Fibroblast of the aortic adventitia (primary cell): ENCODE data around the gene NPPA. TPM values are rescaled to one million over a fixed set of nuclear protein-coding genes. Genes with fewer than 3 reads are reported as not detected.

Experiments used
- DNase-seq: peaks from one replicate; pipeline ENCODE4 v3.0.0-alpha.2; 2010; ENCODE audit warnings: low read depth
- H3K4me3 ChIP-seq: 2 replicates; pipeline ENCODE4 v1.5.1; 2011; ENCODE audit warnings: low read depth, mild to moderate bottlenecking, control low read depth, low read length, moderate library complexity
- total RNA-seq: library from RNA; depleted of rRNA; stranded (reverse); fragments of >200 nt; gene quantifications from 2 replicates; pipeline ENCODE4 v1.2.3, GENCODE V29; 2012; ENCODE audit warnings: low replicate concordance
- TF ChIP-seq, protein P1 (sequence below): IDR thresholded peaks from 2 replicates; pipeline ENCODE4 v1.5.1; 2011; ENCODE audit warnings: mild to moderate bottlenecking, low read length, control low read depth, inconsistent platforms; ENCODE audit not compliant: insufficient read depth

NPPA gene
- total RNA-seq, 1 donor = not detected

DNA sequence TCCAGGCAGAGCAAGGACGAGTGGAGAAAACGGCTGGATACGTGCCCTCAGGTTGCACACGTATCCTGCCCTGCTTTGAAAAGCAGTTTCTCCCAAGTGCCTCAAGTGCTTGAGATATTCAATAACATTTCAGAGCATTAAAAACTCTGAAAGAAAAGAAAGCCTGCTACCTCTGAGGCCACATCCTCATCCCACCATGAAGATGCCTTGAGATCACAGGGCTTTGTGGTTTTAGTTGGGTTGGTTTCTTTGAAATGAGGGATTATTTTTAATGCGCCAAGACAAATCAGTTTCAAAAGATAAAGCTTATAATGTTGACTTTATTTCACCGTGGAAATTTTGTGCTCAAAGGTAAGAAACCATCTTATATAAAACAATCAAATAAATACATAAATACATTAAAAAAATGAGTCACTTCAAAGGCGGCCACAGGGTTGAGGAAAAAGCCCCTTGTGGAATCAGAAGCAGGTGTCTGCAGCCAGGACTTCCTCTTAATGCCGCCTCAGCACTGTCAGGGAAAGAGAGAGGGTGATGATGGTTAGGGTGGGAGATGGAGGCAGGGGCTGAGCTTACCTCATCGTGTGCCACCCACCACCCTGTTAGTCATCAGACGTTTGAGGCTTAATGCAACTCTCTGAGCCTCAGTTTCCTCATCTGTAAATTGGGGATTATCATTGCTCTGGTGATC is 9.7 kb upstream of the NPPA start:
- TF ChIP-seq, protein P1, sequence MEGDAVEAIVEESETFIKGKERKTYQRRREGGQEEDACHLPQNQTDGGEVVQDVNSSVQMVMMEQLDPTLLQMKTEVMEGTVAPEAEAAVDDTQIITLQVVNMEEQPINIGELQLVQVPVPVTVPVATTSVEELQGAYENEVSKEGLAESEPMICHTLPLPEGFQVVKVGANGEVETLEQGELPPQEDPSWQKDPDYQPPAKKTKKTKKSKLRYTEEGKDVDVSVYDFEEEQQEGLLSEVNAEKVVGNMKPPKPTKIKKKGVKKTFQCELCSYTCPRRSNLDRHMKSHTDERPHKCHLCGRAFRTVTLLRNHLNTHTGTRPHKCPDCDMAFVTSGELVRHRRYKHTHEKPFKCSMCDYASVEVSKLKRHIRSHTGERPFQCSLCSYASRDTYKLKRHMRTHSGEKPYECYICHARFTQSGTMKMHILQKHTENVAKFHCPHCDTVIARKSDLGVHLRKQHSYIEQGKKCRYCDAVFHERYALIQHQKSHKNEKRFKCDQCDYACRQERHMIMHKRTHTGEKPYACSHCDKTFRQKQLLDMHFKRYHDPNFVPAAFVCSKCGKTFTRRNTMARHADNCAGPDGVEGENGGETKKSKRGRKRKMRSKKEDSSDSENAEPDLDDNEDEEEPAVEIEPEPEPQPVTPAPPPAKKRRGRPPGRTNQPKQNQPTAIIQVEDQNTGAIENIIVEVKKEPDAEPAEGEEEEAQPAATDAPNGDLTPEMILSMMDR = no peak
- DNase-seq = no peak
- no peak overlapping the region for H3K4me3 ChIP-seq

DNA sequence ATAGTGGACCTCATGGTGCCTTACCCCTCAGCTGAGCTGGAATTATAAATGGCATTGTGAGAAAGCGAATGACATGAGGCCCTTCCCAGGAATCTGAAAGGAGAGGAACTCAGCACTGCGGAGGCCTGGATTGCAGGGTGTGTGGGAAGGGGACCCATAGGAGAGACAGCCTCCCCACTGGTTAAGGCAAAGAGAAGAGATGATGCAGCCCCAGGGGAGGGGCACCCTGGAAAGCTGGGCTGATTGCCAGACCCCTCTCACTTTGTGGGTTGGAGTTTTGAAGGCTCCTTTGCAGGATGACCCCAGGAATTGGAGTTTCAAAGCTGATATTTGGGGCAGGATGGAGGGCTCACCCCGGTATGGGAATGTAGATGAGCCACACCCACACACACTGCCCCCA is 9.1 kb upstream of the NPPA start:
- TF ChIP-seq, protein P1 = no peak
- H3K4me3 ChIP-seq = no peak overlapping the region
- no peak for DNase-seq

DNA sequence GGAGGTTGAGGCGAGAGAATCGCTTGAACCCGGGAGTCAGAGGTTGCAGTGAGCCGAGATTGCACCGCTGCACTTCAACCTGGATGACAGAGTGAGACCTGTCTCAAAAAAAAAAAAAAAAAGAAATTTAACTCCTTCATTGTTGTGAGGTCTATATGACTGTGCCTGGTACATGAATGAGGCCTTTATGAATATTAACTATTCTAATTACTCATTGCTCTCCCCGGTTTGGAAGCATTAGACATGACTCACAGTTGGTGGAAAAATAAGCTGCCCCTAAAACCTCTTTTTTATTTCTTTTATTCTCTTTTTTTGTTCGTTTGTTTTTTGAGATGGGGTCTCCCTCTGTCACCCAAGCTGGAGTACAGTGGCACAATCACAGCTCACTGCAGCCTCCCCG is 7.8 kb upstream of the NPPA start:
- TF ChIP-seq, protein P1 = no peak
- DNase-seq = no peak

DNA sequence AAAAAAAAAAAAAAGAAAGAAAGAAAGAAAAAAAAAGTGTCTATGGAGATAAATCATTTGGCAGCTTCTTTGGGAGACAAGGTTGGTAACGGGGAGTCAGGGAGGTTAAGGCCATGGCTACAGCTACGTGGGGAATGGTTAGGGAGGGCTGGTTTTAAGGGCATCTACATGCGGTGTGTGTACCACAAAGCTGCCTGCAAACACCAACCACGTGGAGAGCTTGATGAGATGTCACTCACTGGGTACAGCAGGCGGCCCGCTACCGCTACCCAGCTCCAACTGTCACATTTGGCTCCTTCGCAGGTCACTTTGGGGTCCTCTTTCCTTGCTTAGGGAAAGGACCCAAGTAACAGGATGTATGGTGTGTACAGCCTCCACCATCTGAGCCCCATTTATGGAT is 6.9 kb upstream of the NPPA start:
- H3K4me3 ChIP-seq = no peak overlapping the region
- DNase-seq = no peak
- TF ChIP-seq, protein P1 = no peak

More for the DNA sequence above, 7.8 kb upstream of the NPPA start:
- no peak overlapping the region for H3K4me3 ChIP-seq

DNA sequence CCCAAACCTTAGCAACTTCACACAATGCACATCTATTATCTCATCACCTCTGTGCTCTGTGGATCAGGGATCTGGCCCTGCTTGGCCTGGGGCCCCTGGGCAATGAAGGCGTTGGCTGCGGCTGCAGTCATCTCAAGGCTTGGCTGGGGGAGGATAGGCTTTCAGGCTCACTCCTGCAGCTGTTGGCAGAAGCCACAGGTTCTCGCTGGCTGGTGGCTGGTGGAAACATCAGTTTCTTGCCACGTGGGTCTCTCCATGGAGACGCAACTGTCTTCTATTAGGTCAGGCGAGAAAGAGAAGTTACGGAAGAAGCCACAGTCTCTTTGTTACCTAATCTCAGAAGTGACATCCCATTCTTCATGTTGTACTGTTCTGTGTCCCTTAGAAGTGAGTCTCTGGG is 3.6 kb upstream of the NPPA start:
- DNase-seq = no peak
- no peak overlapping the region for H3K4me3 ChIP-seq
- TF ChIP-seq, protein P1 = no peak

DNA sequence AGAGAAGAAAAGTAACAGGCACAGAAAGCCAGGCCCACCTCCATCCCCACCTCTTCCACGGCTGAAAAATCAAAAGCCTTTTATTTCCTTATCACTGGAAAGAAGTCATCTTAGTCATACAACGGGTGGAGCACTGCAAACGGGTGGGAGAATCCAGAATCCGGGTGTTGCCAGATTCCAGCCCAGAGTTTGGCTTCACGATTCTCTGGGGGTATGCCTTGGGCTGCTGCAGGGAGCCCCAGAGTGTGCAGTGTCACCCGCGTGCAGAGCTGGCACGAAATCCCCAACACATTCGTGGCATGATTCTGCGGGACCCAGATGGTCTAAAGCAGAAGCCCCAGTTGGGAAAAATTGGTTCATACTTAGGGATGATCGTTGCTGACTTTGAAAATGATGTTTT is 2.6 kb upstream of the NPPA start:
- no peak for DNase-seq
- H3K4me3 ChIP-seq = no peak overlapping the region
- TF ChIP-seq, protein P1 = no peak

DNA sequence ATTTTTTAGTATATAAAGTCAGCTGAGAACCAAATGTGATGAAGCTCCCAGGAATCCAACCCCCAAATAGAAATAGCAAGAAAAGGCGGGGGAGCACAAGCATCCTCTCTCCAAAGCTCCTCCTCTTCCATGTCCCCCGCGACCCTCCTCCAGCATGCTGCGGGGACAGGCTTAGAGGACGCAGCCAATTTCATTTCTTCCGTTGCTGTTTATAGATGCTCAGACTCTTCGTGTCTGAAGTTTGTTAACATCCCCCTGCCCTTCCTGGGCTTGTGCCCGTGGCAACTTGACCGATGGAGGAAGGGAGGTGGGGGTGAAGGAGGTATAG is 754 bp upstream of the NPPA start:
- DNase-seq = no peak
- no peak overlapping the region for H3K4me3 ChIP-seq
- TF ChIP-seq, protein P1 = no peak
